Measurements from ENCODE around the gene ANKRD55.

GRCh38 chr5:56140073-56140472 lies 93.1 kb downstream of the ANKRD55 start:
- TF ChIP-seq, protein P1, sequence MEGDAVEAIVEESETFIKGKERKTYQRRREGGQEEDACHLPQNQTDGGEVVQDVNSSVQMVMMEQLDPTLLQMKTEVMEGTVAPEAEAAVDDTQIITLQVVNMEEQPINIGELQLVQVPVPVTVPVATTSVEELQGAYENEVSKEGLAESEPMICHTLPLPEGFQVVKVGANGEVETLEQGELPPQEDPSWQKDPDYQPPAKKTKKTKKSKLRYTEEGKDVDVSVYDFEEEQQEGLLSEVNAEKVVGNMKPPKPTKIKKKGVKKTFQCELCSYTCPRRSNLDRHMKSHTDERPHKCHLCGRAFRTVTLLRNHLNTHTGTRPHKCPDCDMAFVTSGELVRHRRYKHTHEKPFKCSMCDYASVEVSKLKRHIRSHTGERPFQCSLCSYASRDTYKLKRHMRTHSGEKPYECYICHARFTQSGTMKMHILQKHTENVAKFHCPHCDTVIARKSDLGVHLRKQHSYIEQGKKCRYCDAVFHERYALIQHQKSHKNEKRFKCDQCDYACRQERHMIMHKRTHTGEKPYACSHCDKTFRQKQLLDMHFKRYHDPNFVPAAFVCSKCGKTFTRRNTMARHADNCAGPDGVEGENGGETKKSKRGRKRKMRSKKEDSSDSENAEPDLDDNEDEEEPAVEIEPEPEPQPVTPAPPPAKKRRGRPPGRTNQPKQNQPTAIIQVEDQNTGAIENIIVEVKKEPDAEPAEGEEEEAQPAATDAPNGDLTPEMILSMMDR (IDR thresholded peaks at IDR 0.05) = no peak
- TF ChIP-seq POLR2A (IDR thresholded peaks at IDR 0.05) = no peak
- no peak for TF ChIP-seq EP300 (IDR thresholded peaks at IDR 0.05)
- no peak for TF ChIP-seq POLR2AphosphoS5 (IDR thresholded peaks at IDR 0.05)
